Keratinocyte (primary cell): Measurements from ENCODE around the gene MBTPS2. TPM values are rescaled to one million over a fixed set of nuclear protein-coding genes. Genes with fewer than 3 reads are reported as not detected.

Source experiments
- DNase-seq: peaks from one replicate; pipeline ENCODE4 v3.0.0-alpha.2; 2011; ENCODE audit warnings: low read depth, missing footprints, low spot score
- FAIRE-seq: peaks from 2 replicates; lab custom pipeline; 2011; peaks lifted over from hg19 to GRCh38; lab: Jason Lieb, UNC
- H2AFZ ChIP-seq: 2 replicates; pipeline ENCODE4 v1.6.0; 2012; ENCODE audit warnings: low read length, control low read depth, inconsistent platforms; ENCODE audit not compliant: control insufficient read depth
- H3K27ac ChIP-seq: 2 replicates; pipeline ENCODE4 v1.5.1; 2011; ENCODE audit warnings: low read length; ENCODE audit not compliant: control insufficient read depth, insufficient read depth
- H3K27me3 ChIP-seq: 3 replicates; pipeline ENCODE4 v1.6.0; 2011; ENCODE audit warnings: low read length; ENCODE audit not compliant: control insufficient read depth, insufficient read depth; ENCODE audit errors: extremely low read depth
- H3K36me3 ChIP-seq, 2 experiments: 2 replicates in 1 of 2; 3 replicates in 1 of 2; pipeline ENCODE4 v1.5.1; 2011; ENCODE audit warnings: low read length in 2 of 2, mild to moderate bottlenecking in 1 of 2; ENCODE audit not compliant: control insufficient read depth in 2 of 2, insufficient read depth in 2 of 2; ENCODE audit errors: extremely low read depth in 1 of 2
- H3K4me1 ChIP-seq: 3 replicates; pipeline ENCODE4 v1.5.1; 2011; ENCODE audit warnings: low read length; ENCODE audit not compliant: control insufficient read depth, insufficient read depth; ENCODE audit errors: extremely low read depth
- H3K4me2 ChIP-seq: 3 replicates; pipeline ENCODE4 v1.6.0; 2011; ENCODE audit warnings: low read depth, low read length; ENCODE audit not compliant: control insufficient read depth, insufficient read depth; ENCODE audit errors: extremely low read depth
- H3K4me3 ChIP-seq, 3 experiments: fragments of 200-600 bp in 1 of 3; sonication (generic) in 1 of 3; 2 replicates in 2 of 3; 3 replicates in 1 of 3; pipeline ENCODE4 v1.5.1; 2011 to 2016; ENCODE audit warnings: low read length in 3 of 3, mild to moderate bottlenecking in 3 of 3, control low read depth in 2 of 3, inconsistent platforms in 1 of 3, low read depth in 1 of 3, mixed read lengths in 1 of 3, mixed run types in 1 of 3, moderate library complexity in 1 of 3; ENCODE audit not compliant: control insufficient read depth in 2 of 3, insufficient read depth in 2 of 3; ENCODE audit errors: extremely low read depth in 1 of 3
- H3K79me2 ChIP-seq: 2 replicates; pipeline ENCODE4 v1.6.0; 2012; ENCODE audit warnings: low read length; ENCODE audit not compliant: control insufficient read depth, insufficient read depth
- H3K9ac ChIP-seq: 3 replicates; pipeline ENCODE4 v1.6.0; 2011; ENCODE audit warnings: low read length; ENCODE audit not compliant: control insufficient read depth, insufficient read depth; ENCODE audit errors: extremely low read depth
- H3K9me1 ChIP-seq: 3 replicates; pipeline ENCODE4 v1.6.0; 2011; ENCODE audit warnings: low read length; ENCODE audit not compliant: control insufficient read depth, insufficient read depth; ENCODE audit errors: extremely low read depth
- H3K9me3 ChIP-seq: 2 replicates; pipeline ENCODE4 v1.5.1; 2012; ENCODE audit warnings: low read depth, low read length; ENCODE audit not compliant: control insufficient read depth
- H4K20me1 ChIP-seq: 3 replicates; pipeline ENCODE4 v1.6.0; 2011; ENCODE audit warnings: low read length; ENCODE audit not compliant: control insufficient read depth, insufficient read depth; ENCODE audit errors: extremely low read depth
- CTCF ChIP-seq, 3 experiments: IDR thresholded peaks in 1 of 3; conservative IDR thresholded peaks in 1 of 3; optimal IDR thresholded peaks in 1 of 3; 2 replicates in 2 of 3; 3 replicates in 1 of 3; pipeline versions ENCODE3 to v1.5.1; 2011; ENCODE audit warnings: low read length in 3 of 3, mild to moderate bottlenecking in 3 of 3, moderate library complexity in 2 of 3, control low read depth in 1 of 3, inconsistent platforms in 1 of 3; ENCODE audit not compliant: insufficient read depth in 2 of 3; ENCODE audit errors: extremely low read depth in 1 of 3
- EZH2 ChIP-seq: IDR thresholded peaks from one replicate; pipeline ENCODE4 v1.6.1; 2012; ENCODE audit warnings: inconsistent platforms, mild to moderate bottlenecking, low read length, moderate library complexity
- dilution Hi-C: fragments of 300-500 bp; cut with MboI; formaldehyde crosslinking; loops from one replicate; pipeline ENCODE4 v1.7.0; 2020; ENCODE audit warnings: low sequenced_read_pairs; ENCODE audit not compliant: extremely low pct_ligation_motif_present
- polyA plus RNA-seq, 5 experiments: library from polyadenylated mRNA; depleted of rRNA in 3 of 5; stranded (reverse) in 3 of 5; stranded (forward) in 1 of 5; unstranded in 1 of 5; fragments of >200 nt; gene quantifications; 1 replicate in 1 of 5; 2 replicates in 3 of 5; 3 replicates in 1 of 5; pipeline versions ENCODE4 v1.2.1 to v1.2.3, GENCODE V29; 2011 to 2012; ENCODE audit warnings: missing spikeins in 2 of 5, low read depth in 1 of 5, low replicate concordance in 1 of 5

Gene MBTPS2
- polyA plus RNA-seq, 1 donor (not counting 4 experiments of a cell fraction or from before 2014, with no cell fraction given): 15.7 TPM

GRCh38 chrX:21802054-21802670 is 37.3 kb upstream of the MBTPS2 start:
- no peaks in the 10 kb centered on the region for H3K27me3 ChIP-seq
- H3K27ac ChIP-seq: no peak overlapping the region
- no peaks in the 10 kb centered on the region for H3K9me3 ChIP-seq
- dilution Hi-C loops: no loop called here
- no peak overlapping the region for H3K9ac ChIP-seq
- FAIRE-seq (no peak), DNase-seq (no peak)
- no peaks in the 10 kb centered on the region for H4K20me1 ChIP-seq
- H3K36me3 ChIP-seq: no peaks in the 10 kb centered on the region
- H3K9me1 ChIP-seq: no peaks in the 10 kb centered on the region
- no peak overlapping the region for H3K4me2 ChIP-seq
- H2AFZ ChIP-seq: no peak overlapping the region
- no peaks in the 10 kb centered on the region for H3K4me1 ChIP-seq
- no peak for TF ChIP-seq CTCF (optimal IDR thresholded peaks at IDR 0.05 in 1 of 3, IDR thresholded peaks at IDR 0.05 in 1 of 3, conservative IDR thresholded peaks at IDR 0.05 in 1 of 3; ENCODE audit: extremely low read depth in 1 of 3, insufficient read depth in 2 of 3, low read length in 3 of 3)
- no peak for TF ChIP-seq EZH2
- H3K79me2 ChIP-seq: no peaks in the 10 kb centered on the region
- no peak overlapping the region for H3K4me3 ChIP-seq

GRCh38 chrX:21802839-21803238 is 36.6 kb upstream of the MBTPS2 start:
- no peak for FAIRE-seq
- H3K27me3 ChIP-seq: no peaks in the 10 kb centered on the region

More at GRCh38 chrX:21802839-21803238, 36.6 kb upstream of the MBTPS2 start:
- no peaks in the 10 kb centered on the region for H3K4me1 ChIP-seq
- no peak overlapping the region for H3K27ac ChIP-seq
- no peak overlapping the region for H2AFZ ChIP-seq
- no peak overlapping the region for H3K4me2 ChIP-seq
- no peaks in the 10 kb centered on the region for H4K20me1 ChIP-seq
- no peaks in the 10 kb centered on the region for H3K9me3 ChIP-seq
- no peaks in the 10 kb centered on the region for H3K79me2 ChIP-seq
- H3K9me1 ChIP-seq: no peaks in the 10 kb centered on the region
- no peak overlapping the region for H3K4me3 ChIP-seq
- dilution Hi-C loops: no loop called here
- no peak overlapping the region for H3K9ac ChIP-seq
- no peaks in the 10 kb centered on the region for H3K36me3 ChIP-seq
- TF ChIP-seq EZH2 (no peak), CTCF (optimal IDR thresholded peaks at IDR 0.05 in 1 of 3, IDR thresholded peaks at IDR 0.05 in 1 of 3, conservative IDR thresholded peaks at IDR 0.05 in 1 of 3; ENCODE audit: extremely low read depth in 1 of 3, insufficient read depth in 2 of 3, low read length in 3 of 3) (no peak)
- DNase-seq: no peak
